Neutrophil (primary cell): ENCODE results near the gene CROCC.
"Not testable (repeated sequence)": the region's sequence is repeated elsewhere in the genome, so short reads cannot be mapped to it uniquely, and the experiment has no call there.

Source experiments
- H3K27ac ChIP-seq: fragments of 200-600 bp; sonication (generic); 2 replicates; pipeline ENCODE4 v1.5.1; 2016; ENCODE audit warnings: mild to moderate bottlenecking, moderate library complexity
- H3K27me3 ChIP-seq: fragments of 200-600 bp; sonication (generic); 2 replicates; pipeline ENCODE4 v1.6.0; 2016; ENCODE audit warnings: mild to moderate bottlenecking
- H3K36me3 ChIP-seq: fragments of 200-600 bp; sonication (generic); 2 replicates; pipeline ENCODE4 v1.5.1; 2017
- H3K4me1 ChIP-seq, 2 experiments: fragments of 200-600 bp in 1 of 2; sonication (generic) in 1 of 2; 1 replicate in 1 of 2; 2 replicates in 1 of 2; pipeline versions ENCODE4 v1.5.1 to v1.6.1; 2013 to 2016; ENCODE audit warnings: low read depth in 1 of 2, low read length in 1 of 2, mild to moderate bottlenecking in 1 of 2, moderate library complexity in 1 of 2; ENCODE audit not compliant: control insufficient read depth in 1 of 2, insufficient read depth in 1 of 2
- H3K4me3 ChIP-seq, 2 experiments: fragments of 200-600 bp in 1 of 2; sonication (generic) in 1 of 2; 1 replicate in 1 of 2; 2 replicates in 1 of 2; pipeline ENCODE4 v1.5.1; 2013 to 2016; ENCODE audit warnings: low read depth in 1 of 2, low read length in 1 of 2, mild to moderate bottlenecking in 1 of 2, moderate library complexity in 1 of 2
- H3K9me3 ChIP-seq: fragments of 200-600 bp; sonication (generic); 2 replicates; pipeline ENCODE4 v1.5.1; 2016
- TF ChIP-seq, protein P1 (sequence below): fragments of 200-600 bp; sonication (generic); IDR thresholded peaks from 2 replicates; pipeline ENCODE4 v1.5.1; 2016; ENCODE audit warnings: antibody characterized with exemption

CROCC gene, protein sequence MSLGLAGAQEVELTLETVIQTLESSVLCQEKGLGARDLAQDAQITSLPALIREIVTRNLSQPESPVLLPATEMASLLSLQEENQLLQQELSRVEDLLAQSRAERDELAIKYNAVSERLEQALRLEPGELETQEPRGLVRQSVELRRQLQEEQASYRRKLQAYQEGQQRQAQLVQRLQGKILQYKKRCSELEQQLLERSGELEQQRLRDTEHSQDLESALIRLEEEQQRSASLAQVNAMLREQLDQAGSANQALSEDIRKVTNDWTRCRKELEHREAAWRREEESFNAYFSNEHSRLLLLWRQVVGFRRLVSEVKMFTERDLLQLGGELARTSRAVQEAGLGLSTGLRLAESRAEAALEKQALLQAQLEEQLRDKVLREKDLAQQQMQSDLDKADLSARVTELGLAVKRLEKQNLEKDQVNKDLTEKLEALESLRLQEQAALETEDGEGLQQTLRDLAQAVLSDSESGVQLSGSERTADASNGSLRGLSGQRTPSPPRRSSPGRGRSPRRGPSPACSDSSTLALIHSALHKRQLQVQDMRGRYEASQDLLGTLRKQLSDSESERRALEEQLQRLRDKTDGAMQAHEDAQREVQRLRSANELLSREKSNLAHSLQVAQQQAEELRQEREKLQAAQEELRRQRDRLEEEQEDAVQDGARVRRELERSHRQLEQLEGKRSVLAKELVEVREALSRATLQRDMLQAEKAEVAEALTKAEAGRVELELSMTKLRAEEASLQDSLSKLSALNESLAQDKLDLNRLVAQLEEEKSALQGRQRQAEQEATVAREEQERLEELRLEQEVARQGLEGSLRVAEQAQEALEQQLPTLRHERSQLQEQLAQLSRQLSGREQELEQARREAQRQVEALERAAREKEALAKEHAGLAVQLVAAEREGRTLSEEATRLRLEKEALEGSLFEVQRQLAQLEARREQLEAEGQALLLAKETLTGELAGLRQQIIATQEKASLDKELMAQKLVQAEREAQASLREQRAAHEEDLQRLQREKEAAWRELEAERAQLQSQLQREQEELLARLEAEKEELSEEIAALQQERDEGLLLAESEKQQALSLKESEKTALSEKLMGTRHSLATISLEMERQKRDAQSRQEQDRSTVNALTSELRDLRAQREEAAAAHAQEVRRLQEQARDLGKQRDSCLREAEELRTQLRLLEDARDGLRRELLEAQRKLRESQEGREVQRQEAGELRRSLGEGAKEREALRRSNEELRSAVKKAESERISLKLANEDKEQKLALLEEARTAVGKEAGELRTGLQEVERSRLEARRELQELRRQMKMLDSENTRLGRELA (N-terminal part only)

DNA sequence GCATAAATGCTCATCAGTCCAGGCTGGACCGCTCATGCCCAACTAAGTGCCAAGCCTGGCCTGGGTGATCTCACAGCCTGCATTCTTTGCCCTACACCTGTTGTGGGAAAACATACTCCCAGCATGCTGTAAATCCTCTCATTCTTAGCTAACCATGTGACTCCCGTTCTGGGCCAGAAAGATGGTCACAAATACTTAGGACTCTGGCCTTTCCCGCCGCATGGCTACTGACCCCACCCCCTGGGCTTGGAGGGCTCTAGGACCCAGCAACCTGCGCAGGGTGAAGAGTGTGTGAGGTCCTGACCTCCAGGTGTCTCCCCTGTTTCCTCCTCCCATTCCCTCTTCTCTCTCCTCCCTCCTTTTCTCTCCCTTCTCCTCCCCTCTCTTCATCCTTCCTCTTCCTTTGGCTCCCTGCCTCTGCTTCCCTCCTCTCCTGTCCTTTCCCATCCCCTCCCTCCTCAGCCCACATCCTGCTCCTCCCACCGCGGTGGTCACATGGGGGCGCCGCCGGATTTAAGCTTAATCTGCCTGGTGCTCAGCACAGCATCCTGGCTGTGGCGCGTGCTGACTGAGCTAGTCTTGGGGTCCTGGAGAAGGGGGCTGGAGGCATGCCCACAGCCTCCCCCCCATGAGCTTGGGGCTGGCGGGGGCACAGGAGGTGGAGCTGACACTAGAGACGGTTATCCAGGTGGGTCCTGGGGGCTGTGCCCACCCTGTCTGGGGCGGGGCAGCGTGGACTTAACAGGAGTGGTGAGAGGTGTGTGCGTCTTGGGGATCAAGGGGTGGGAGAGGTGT is at the start of gene CROCC:
TSS of gene CROCC (plus strand) at position 541 of the 795 bp plus-strand sequence. CDS start at position 629, 88 bp downstream.
- H3K27me3 ChIP-seq, result peaks cover 27% of the 10 kb centered on the region
- H3K4me3 ChIP-seq, result no peak within 1 kb of the TSS
- peaks cover 0 to 8% of the 10 kb centered on the region in 2 experiments for H3K4me1 ChIP-seq
- no peaks in the 10 kb centered on the region for H3K9me3 ChIP-seq
- no peaks in the 10 kb centered on the region for H3K36me3 ChIP-seq
- no peak within 1 kb of the TSS for H3K27ac ChIP-seq
- TF ChIP-seq, protein P1, sequence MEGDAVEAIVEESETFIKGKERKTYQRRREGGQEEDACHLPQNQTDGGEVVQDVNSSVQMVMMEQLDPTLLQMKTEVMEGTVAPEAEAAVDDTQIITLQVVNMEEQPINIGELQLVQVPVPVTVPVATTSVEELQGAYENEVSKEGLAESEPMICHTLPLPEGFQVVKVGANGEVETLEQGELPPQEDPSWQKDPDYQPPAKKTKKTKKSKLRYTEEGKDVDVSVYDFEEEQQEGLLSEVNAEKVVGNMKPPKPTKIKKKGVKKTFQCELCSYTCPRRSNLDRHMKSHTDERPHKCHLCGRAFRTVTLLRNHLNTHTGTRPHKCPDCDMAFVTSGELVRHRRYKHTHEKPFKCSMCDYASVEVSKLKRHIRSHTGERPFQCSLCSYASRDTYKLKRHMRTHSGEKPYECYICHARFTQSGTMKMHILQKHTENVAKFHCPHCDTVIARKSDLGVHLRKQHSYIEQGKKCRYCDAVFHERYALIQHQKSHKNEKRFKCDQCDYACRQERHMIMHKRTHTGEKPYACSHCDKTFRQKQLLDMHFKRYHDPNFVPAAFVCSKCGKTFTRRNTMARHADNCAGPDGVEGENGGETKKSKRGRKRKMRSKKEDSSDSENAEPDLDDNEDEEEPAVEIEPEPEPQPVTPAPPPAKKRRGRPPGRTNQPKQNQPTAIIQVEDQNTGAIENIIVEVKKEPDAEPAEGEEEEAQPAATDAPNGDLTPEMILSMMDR, result no peak

DNA sequence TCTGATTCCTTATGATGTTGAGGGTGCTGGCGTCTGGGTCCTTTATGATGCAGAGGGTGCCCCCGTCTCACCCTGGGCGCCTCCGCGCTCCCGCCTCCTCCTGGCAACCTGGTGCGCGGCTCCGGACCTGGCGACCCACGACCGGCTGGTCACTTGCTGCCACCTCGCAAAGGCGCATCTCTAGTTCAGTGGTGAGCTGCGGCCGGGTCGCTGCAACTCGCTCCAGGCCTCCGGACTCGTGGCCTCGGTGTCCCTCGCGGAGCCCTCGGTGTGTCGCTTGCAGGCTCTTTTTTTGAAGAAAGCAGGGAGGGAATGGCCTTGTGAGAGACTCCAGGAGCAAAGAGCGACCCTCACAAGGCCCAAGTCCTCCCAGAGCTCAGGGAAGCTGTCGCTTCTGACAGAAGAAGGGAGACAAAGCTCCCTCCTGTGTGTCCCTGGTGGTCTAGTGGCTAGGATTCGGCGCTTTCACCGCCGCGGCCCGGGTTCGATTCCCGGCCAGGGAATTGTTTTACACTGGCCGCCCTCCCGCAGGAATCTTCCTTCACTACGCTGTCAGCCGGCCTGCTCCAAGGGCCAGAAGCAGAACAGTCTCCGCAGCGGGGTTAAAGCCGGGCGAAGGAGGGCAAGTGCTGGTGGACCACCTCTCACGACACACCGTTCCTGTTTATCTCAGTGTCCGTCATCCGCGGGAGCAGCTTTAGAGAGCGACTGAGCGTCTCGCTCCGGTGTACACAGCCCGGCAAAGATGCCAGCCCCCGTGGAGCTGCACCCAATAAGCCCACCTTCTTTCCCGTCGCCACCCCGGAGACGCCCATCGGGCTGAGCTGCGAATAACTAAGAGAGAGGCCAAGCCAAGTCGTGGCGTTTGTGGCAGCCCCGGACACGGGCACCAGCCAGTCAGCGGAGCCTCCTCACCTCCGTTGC is 49.3 kb upstream of the CROCC start:
- not testable (repeated sequence) for H3K4me1 ChIP-seq, H3K9me3 ChIP-seq, H3K36me3 ChIP-seq, H3K4me3 ChIP-seq, H3K27ac ChIP-seq
- peaks cover 58% of the 10 kb centered on the region for H3K27me3 ChIP-seq

DNA sequence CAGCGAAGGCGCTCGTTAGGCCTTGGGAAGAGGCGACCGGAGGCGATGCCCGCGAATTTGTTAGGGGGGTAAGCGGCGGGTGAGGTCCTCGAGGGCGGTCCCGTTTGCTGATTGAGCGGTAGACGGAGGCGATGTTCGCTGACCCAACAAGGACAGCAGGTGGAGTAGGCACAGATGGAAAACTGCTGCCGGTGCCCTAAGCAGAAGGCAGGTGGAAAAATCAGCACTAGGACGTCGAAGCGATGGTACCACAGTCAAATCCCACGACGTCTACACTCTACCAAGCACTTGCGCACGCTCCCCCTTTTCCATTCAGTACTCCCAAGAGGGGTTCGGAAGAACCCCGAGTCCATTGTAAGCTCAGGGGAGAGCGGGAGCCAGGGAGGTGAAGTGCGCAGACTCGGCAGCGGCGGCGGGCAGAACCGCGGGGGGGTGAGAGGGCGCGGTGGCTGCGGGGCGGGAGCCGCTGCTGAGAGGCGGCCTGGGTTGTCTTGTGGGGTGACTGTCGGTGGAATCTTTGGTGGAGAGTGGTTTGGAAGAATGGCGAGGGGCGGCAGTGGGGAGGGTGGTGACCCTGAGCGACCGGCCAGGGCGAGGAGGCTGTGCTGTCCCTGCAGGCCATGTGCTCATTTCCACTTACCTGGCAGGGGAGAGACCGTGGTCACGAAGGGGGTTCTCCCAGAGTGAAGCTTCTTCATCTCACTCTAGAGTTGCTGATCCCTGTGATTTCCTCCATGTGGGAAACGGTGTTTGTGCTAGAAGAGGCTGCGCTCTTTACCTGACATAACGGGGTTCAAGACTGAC is 48.5 kb upstream of the CROCC start:
- H3K9me3 ChIP-seq, H3K27ac ChIP-seq, H3K4me3 ChIP-seq, H3K4me1 ChIP-seq, H3K36me3 ChIP-seq: not testable (repeated sequence)
- H3K27me3 ChIP-seq, result peaks cover 61% of the 10 kb centered on the region

DNA sequence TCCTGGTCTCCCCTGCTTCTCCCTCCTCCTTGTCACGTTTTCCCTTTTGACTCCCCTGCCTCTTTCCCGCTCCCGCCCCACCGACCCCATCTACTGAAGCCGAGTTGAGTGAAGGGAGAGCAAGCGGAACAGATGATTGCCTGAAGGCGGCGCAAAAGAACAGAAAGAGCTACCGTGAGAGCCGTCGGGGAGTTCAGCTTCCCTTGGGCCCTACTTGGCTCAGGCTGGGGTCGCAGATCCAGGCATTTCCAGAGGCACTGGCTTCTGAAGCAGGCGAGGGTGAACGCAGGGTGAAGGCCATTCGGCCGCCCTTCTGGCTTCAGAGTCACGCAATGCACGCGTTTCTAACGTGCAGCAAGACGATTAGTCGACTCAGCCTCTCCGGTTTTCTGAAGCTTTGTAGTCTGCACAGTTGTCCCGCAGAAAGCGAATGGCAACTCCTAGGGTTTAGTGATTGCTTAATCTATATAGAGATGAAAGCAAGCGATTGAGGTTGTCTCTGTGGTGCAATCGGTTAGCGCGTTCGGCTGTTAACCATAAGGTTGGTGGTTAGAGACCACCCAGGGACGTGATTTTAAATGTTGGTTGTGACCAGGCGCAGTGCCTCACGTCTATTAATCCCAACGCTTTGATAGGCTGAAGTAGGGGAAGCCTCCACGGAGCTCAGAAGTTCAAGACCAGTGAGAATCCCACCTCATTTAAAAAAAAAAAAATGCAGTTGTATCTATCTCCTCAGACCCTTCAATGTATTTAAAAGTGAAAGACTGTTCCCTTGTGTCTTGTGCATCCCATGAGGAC is 46.6 kb upstream of the CROCC start:
- H3K27ac ChIP-seq, H3K9me3 ChIP-seq, H3K4me3 ChIP-seq, H3K4me1 ChIP-seq, H3K36me3 ChIP-seq: not testable (repeated sequence)
- peaks cover 76% of the 10 kb centered on the region for H3K27me3 ChIP-seq

DNA sequence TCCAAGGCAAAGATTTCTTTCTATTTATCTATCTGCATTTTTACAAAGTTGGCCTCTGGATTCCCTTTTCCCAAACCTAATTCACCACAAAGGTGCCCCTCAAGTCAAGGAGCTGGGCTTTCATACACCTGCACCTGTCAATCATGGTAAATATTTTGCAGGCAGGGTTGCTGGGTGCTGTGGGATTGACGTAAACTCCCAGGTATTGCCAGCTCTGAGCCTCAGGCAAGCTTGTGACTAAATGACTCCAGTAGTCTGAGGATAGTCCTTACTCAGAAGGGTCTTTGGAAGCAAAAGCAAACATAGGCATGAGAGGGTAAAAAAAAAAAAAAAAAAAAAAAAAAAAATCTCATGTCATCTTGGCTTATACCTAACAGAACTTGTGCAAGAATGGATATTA is 40.0 kb upstream of the CROCC start:
- not testable (repeated sequence) for H3K4me1 ChIP-seq

DNA sequence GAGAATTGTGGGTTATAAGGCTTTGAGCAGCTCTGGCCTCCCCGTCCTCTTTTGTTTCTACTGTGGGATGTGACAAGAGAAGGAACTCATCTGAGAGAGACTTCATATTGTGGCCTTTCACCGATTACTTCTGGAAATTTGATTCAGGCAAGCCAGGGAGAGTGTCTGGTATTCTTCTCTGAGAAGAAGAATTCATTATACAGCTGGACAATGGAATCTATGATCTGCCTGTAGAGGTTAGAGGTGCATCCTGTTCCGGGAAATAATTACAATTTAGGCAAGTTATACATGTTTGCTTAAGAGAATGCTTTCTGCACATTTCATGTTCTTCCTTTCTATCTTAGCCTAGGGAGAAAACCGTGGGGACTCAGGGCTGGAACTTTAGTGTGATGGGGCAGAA is 38.7 kb upstream of the CROCC start:
- Histone ChIP-seq H3K4me3 (no peak overlapping the region), H3K27ac (no peak overlapping the region), H3K9me3 (no peaks in the 10 kb centered on the region), H3K36me3 (no peaks in the 10 kb centered on the region), H3K4me1 (no peaks in the 10 kb centered on the region), H3K27me3 (peaks cover 40% of the 10 kb centered on the region)
- TF ChIP-seq, protein P1, result no peak

More for the DNA sequence above, 40.0 kb upstream of the CROCC start:
- H3K36me3 ChIP-seq, H3K9me3 ChIP-seq, H3K27ac ChIP-seq, H3K4me3 ChIP-seq: not testable (repeated sequence)
- peaks cover 33% of the 10 kb centered on the region for H3K27me3 ChIP-seq

DNA sequence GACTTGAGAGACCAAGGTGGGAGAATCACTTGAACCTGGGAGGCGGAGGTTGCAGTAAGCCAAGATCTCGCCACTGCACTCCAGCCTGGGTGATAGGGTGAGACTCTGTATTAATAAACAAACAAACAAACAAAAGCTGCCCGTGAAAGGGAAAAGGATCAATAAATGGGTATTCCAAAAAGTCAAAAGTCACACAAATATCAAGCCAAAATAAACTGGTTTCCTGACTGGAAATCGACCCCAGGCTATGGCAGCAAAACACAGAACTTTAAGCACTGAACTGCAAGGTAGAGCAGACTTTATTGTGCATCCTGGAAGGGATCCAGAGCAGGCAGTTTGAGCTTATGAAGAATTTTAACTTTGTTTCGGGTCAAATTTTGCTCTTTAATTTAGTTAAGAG is 37.2 kb upstream of the CROCC start:
- not testable (repeated sequence) for H3K36me3 ChIP-seq, H3K4me1 ChIP-seq, H3K27ac ChIP-seq, H3K9me3 ChIP-seq, H3K4me3 ChIP-seq
- H3K27me3 ChIP-seq, result peaks cover 42% of the 10 kb centered on the region
